A673 (cell line): Measurements from ENCODE around the gene TTLL7. TPM values are rescaled to one million over a fixed set of nuclear protein-coding genes. Genes with fewer than 3 reads are reported as not detected.

ENCODE experiments used
- BruUV-seq: library from RNA; stranded (reverse); fragments of 400-500 nt; replicated peaks from 2 replicates; lab custom pipeline; 2021; lab: Mats Ljungman, UMichigan
- CTCF ChIA-PET: fragments of 300-600 bp; sonication (Branson Sonifier 250); formaldehyde crosslinking; loops from one replicate; lab custom pipeline; 2022; ENCODE audit warnings: antibody characterized with exemption; lab: Charles Lee
- POLR2A ChIA-PET: fragments of 300-600 bp; sonication (Branson Sonifier 250); formaldehyde crosslinking; loops from one replicate; lab custom pipeline; 2022; ENCODE audit warnings: antibody characterized with exemption; ENCODE audit not compliant: low non-redundant PET; lab: Charles Lee
- DNase-seq: peaks from one replicate; pipeline ENCODE4 v3.0.0-alpha.2; 2015; ENCODE audit warnings: low spot score
- H3K27ac ChIP-seq: fragments of 200-600 bp; sonication (generic); 2 replicates; pipeline ENCODE4 v1.5.1; 2016; ENCODE audit warnings: mixed run types, low read depth, mild to moderate bottlenecking, mixed read lengths, antibody characterized with exemption, low read length; ENCODE audit not compliant: poor library complexity, severe bottlenecking
- H3K27me3 ChIP-seq: fragments of 200-600 bp; sonication (generic); replicated peaks from 2 replicates; pipeline ENCODE4 v1.6.1; 2017; ENCODE audit warnings: mixed run types, low read depth, mild to moderate bottlenecking, mixed read lengths, antibody characterized with exemption, low read length; ENCODE audit not compliant: insufficient read depth, poor library complexity
- H3K36me3 ChIP-seq: fragments of 200-600 bp; sonication (generic); 2 replicates; pipeline ENCODE4 v1.6.1; 2016; ENCODE audit warnings: mixed run types, mild to moderate bottlenecking, mixed read lengths, antibody characterized with exemption, low read length; ENCODE audit not compliant: insufficient read depth, poor library complexity, severe bottlenecking
- H3K4me1 ChIP-seq: fragments of 200-600 bp; sonication (generic); 2 replicates; pipeline ENCODE4 v1.6.1; 2017; ENCODE audit warnings: mixed run types, mild to moderate bottlenecking, mixed read lengths, antibody characterized with exemption, low read length; ENCODE audit not compliant: insufficient read depth, poor library complexity, severe bottlenecking
- H3K4me3 ChIP-seq: fragments of 200-600 bp; sonication (generic); 2 replicates; pipeline ENCODE4 v1.5.1; 2016; ENCODE audit warnings: low read depth, mixed run types, mild to moderate bottlenecking, mixed read lengths, low read length; ENCODE audit not compliant: poor library complexity, severe bottlenecking
- H3K9me3 ChIP-seq: fragments of 200-600 bp; sonication (generic); 2 replicates; pipeline ENCODE4 v1.6.1; 2016; ENCODE audit warnings: mixed run types, low read depth, mild to moderate bottlenecking, mixed read lengths, antibody characterized with exemption, low read length; ENCODE audit not compliant: poor library complexity, severe bottlenecking
- CTCF ChIP-seq: fragments of 300-800, 200-600 bp; sonication (generic); conservative IDR thresholded peaks from 2 replicates; pipeline ENCODE4 v1.5.1; 2017; ENCODE audit warnings: low read depth, mild to moderate bottlenecking, antibody characterized with exemption, low read length, moderate library complexity, mixed read lengths
- EZH2 ChIP-seq: fragments of 200-600 bp; sonication (generic); IDR thresholded peaks from 2 replicates; pipeline ENCODE4 v1.6.1; 2017; ENCODE audit warnings: borderline replicate concordance, low read depth, mild to moderate bottlenecking, mixed read lengths, antibody characterized with exemption, low read length; ENCODE audit not compliant: poor library complexity, severe bottlenecking
- intact Hi-C: fragments of 100-400 bp; cut with micrococcal nuclease; formaldehyde crosslinking; loops from one replicate; pipeline ENCODE4 v1.10.0; 2022; ENCODE audit not compliant: unreplicated experiment
- total RNA-seq: library from RNA; stranded (reverse); gene quantifications from 2 replicates; pipeline ENCODE4 v1.2.3, GENCODE V29; 2021

Gene TTLL7
- total RNA-seq, 1 experiment from 2014 or later = 34.2 TPM

DNA sequence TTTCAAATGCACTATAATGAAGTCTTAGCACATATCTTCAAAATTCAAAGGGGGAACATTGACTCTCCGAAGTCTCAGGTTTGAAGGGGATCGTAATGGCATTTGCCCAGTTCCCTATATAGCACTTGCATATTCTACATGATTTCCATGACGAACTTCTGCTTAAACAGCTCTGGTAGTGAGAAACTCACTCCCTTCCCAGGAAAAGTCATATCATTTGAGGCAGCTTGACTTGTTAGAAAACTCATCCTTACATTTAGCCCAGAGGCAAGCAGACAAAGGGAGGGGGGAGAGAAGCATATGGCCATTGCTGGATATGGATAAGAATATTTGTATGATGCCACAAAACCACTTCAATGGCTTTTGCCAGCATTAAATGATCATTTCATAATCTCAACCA is 27.0 kb upstream of the TTLL7 start:
- Histone ChIP-seq H3K27ac (no peak overlapping the region), H3K27me3 (no peaks in the 10 kb centered on the region), H3K4me3 (no peak overlapping the region), H3K9me3 (no peaks in the 10 kb centered on the region), H3K4me1 (no peaks in the 10 kb centered on the region), H3K36me3 (no peaks in the 10 kb centered on the region)
- BruUV-seq = no TSS peak
- no peak for DNase-seq
- POLR2A ChIA-PET = no interaction called here
- TF ChIP-seq CTCF (no peak), EZH2 (no peak)
- intact Hi-C loops = no loop called here
- CTCF ChIA-PET = no interaction called here

- H3K27ac ChIP-seq = no peak overlapping the region
- no peaks in the 10 kb centered on the region for H3K36me3 ChIP-seq
- no peaks in the 10 kb centered on the region for H3K9me3 ChIP-seq
- ChIA-PET POLR2A (no interaction called here), CTCF (no interaction called here)
- TF ChIP-seq CTCF = no peak
- no peak for DNase-seq
- H3K4me1 ChIP-seq = no peaks in the 10 kb centered on the region
- no peaks in the 10 kb centered on the region for H3K27me3 ChIP-seq
- no TSS peak for BruUV-seq
- no peak overlapping the region for H3K4me3 ChIP-seq
- intact Hi-C loops = no loop called here
Observed at GRCh38 chr1:84021822-84022221, 22.9 kb upstream of the TTLL7 start.

GRCh38 chr1:84020151-84020550 is 21.2 kb upstream of the TTLL7 start:
- no peak overlapping the region for H3K4me3 ChIP-seq
- intact Hi-C loops = no loop called here
- CTCF ChIA-PET = no interaction called here
- no peaks in the 10 kb centered on the region for H3K4me1 ChIP-seq
- no peak for DNase-seq
- POLR2A ChIA-PET = no interaction called here
- no peaks in the 10 kb centered on the region for H3K9me3 ChIP-seq
- H3K27ac ChIP-seq = no peak overlapping the region
- no peaks in the 10 kb centered on the region for H3K36me3 ChIP-seq
- no TSS peak for BruUV-seq
- no peak for TF ChIP-seq EZH2
- TF ChIP-seq CTCF = no peak
- no peaks in the 10 kb centered on the region for H3K27me3 ChIP-seq
